Measurements from ENCODE around the gene APCDD1.
"Not testable (repeated sequence)": the region's sequence is repeated elsewhere in the genome, so short reads cannot be mapped to it uniquely, and the experiment has no call there.

Gene APCDD1

DNA sequence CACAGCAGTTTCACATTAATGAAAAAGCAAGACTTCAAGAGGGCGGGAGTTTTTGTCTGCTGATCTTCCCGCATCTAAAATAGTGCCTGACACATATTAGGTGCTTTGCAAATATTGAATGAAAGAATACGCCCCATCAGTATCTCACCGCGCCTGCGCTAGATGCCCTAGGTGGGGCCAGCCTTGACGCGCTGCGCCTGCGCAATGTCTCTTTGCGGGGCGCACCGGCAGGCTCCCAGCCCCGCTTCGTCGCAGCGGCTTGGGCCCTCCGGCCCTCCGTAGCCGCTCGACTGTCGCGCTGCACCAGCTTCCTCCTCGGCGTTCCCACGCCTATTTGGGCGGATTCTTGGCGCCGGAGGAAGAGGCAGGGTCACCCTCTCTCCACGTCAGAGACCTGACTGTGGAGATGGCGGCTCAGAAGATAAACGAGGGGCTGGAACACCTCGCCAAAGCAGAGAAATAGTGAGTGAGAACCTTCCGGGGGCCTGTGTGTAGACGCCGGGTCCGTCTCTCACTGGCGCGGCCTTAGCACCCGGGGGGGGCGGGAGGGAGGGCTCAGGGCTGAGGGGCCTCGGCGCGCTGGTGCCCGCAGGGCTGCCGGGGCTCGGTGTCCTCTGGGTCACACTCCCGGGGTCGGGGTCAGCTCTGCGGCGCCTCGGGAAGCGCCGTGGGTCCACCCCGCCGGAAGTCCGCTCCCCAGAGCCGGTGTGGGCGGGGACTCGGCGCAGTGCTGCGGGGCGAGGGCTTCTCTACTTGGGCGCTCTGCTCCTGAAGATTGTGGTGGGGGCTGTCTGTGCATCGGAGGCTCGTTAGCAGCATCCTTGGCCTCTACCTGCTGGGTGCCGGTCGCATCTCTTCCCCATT is 71.5 kb downstream of the APCDD1 start, which contains the start of gene NAPG:
NAPG (plus strand) TSS at position 331 of the 864 bp plus-strand sequence; CDS start at position 407, 76 bp downstream.
- DNase-seq (ENCODE audit: low spot score), result peak; percentile 92

- no peak for DNase-seq (ENCODE audit: low spot score)
Observed at GRCh38 chr18:10526561-10526949, 72.1 kb downstream of the APCDD1 start.

DNA sequence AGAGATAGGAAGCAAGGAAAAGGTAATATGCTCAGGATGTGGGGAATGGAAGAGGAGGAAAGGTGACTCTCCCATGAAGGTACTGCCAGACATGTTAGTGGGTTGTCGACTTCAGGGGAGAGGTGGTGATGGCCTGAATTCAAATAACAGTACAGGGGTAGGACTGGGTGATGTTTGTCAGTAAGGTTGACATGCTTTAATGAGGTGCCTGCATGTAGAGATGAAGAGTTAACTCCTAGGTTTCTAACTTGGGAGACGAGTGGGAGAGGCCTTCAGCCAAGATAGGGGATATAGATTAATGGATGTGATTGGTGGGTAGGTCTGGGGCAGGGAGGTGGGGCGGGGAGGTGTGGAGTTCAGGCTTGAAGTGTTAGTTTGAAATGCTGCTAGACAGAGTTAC is 74.0 kb downstream of the APCDD1 start:
- no peak for DNase-seq (ENCODE audit: low spot score)

DNA sequence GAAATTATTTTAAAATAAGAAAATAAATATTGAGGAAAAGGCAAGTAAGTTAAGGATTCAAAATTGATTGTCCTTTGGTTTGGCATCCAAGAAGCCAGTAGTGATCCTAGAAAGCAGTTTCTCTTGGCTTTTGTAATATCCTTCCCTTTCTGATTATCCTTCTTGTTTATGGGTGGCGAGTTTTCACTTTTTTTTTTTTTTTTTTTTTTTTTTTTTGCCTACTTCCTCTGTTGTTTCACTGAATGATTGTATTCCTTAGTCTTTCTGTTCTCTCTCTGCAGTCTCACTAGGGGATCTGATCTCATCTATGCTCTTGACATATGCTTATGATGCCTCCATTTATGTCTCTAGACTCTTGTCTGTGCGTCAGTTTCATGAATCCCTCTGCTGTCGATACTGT is 75.6 kb downstream of the APCDD1 start:
- DNase-seq (ENCODE audit: low spot score), result no peak

DNA sequence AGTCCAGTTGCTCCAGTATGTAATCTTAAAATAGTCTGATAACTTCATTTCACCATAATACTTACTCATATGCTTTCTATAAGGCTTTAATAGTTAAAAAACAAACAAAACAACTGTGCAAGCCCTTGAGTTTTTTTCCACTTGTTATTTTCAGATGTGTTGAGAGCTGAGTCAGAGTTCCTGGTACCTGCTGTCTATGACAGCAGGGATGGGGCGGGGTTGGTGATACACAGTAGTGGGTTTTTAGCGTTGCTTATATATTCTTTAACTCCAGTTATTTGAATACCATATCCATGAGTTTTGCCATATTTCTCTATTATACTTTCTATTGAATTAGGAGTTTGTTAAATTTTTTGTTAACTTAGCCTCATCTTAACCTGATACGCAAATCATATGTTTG is 76.4 kb downstream of the APCDD1 start:
- DNase-seq (ENCODE audit: low spot score), result no peak

- no peak for DNase-seq (ENCODE audit: low spot score)
Observed at GRCh38 chr18:10533111-10533510, 78.7 kb downstream of the APCDD1 start.

DNA sequence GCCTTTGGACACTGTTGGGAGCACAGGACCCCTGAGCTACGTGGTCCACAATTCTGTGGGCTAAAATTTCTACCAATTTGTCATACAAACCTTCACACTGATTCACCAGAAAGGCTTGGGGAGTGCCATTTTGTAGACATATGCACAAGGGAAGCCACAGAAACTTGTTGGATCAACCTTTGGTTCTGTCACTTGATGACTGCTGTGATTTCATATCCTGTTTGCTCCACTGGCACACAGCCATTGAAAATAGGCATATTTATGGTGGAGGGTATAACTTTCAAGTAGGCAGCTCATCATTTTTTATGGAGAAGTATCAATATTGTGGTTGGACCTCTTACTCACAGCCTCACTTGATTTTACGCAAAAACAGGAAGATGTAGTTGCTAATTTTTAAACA is 81.8 kb downstream of the APCDD1 start:
- no peak for DNase-seq (ENCODE audit: low spot score)

- DNase-seq (ENCODE audit: low spot score), result no peak
Observed at GRCh38 chr18:10537765-10538164, 83.3 kb downstream of the APCDD1 start.

GRCh38 chr18:10539124-10539523 is 84.7 kb downstream of the APCDD1 start:
- DNase-seq (ENCODE audit: low spot score), result not testable (repeated sequence)
